ENCODE measurements around the gene CENPT.

CENPT gene

GRCh38 chr16:67847064-67847861, at the start of gene CENPT:
Gene CENPT (minus strand): TSS chr16:67847693. CDS start chr16:67833859, 13,834 bp downstream.
- DNase-seq (ENCODE audit: low read depth), result no peak

GRCh38 chr16:67897231-67897630, 49.7 kb upstream of the CENPT start:
- no peak for DNase-seq (ENCODE audit: low read depth)

GRCh38 chr16:67893743-67894399, 46.4 kb upstream of the CENPT start:
- no peak for DNase-seq (ENCODE audit: low read depth)

- peak; percentile 87 for DNase-seq (ENCODE audit: low read depth)
These were observed 45.6 kb upstream of the CENPT start, which contains the start of gene PSKH1 for GRCh38 chr16:67892899-67893742. Gene PSKH1 (plus strand): TSS chr16:67893254. CDS start chr16:67908750, 15,496 bp downstream.

GRCh38 chr16:67892375-67892774, 44.9 kb upstream of the CENPT start:
- no peak for DNase-seq (ENCODE audit: low read depth)

- DNase-seq (ENCODE audit: low read depth), result no peak
These were observed 40.8 kb upstream of the CENPT start for GRCh38 chr16:67888331-67888730.

GRCh38 chr16:67886387-67886786, 38.9 kb upstream of the CENPT start:
- DNase-seq (ENCODE audit: low read depth), result no peak

- DNase-seq (ENCODE audit: low read depth), result no peak
These were observed 38.5 kb upstream of the CENPT start for GRCh38 chr16:67885976-67886375.

GRCh38 chr16:67885545-67885944, 38.1 kb upstream of the CENPT start:
- no peak for DNase-seq (ENCODE audit: low read depth)

- no peak for DNase-seq (ENCODE audit: low read depth)
These were observed 37.2 kb upstream of the CENPT start, which contains the start of gene NRN1L for GRCh38 chr16:67884684-67885083. Gene NRN1L (plus strand): TSS chr16:67884885. CDS start chr16:67884904, 19 bp downstream.

- peak; percentile 56 for DNase-seq (ENCODE audit: low read depth)
These were observed 36.4 kb upstream of the CENPT start for GRCh38 chr16:67883872-67884261.

- DNase-seq (ENCODE audit: low read depth), result no peak
These were observed 35.8 kb upstream of the CENPT start for GRCh38 chr16:67883146-67883871.

- no peak for DNase-seq (ENCODE audit: low read depth)
These were observed 35.1 kb upstream of the CENPT start for GRCh38 chr16:67882374-67883145.

GRCh38 chr16:67881621-67882161, 34.2 kb upstream of the CENPT start:
- no peak for DNase-seq (ENCODE audit: low read depth)

- DNase-seq (ENCODE audit: low read depth), result no peak
These were observed 33.1 kb upstream of the CENPT start for GRCh38 chr16:67880584-67880983.

GRCh38 chr16:67879936-67880335, 32.4 kb upstream of the CENPT start:
- no peak for DNase-seq (ENCODE audit: low read depth)

- DNase-seq (ENCODE audit: low read depth), result no peak
These were observed 32.0 kb upstream of the CENPT start for GRCh38 chr16:67879462-67879861.

- no peak for DNase-seq (ENCODE audit: low read depth)
These were observed 31.4 kb upstream of the CENPT start for GRCh38 chr16:67878846-67879245.

GRCh38 chr16:67878232-67878631, 30.7 kb upstream of the CENPT start:
- DNase-seq (ENCODE audit: low read depth), result no peak

- no peak for DNase-seq (ENCODE audit: low read depth)
These were observed 29.6 kb upstream of the CENPT start for GRCh38 chr16:67877064-67877463.

GRCh38 chr16:67874372-67874771, 26.9 kb upstream of the CENPT start:
- no peak for DNase-seq (ENCODE audit: low read depth)

Data from stimulated activated CD8-positive, alpha-beta memory T cell treated with anti-CD3 and anti-CD28 coated beads, Interleukin-7, amount 100 ng/mL, for 24 hours (primary cell).